HCT116 (cell line): ENCODE data around the gene CMIP. TPM values are rescaled to one million over a fixed set of nuclear protein-coding genes. Genes with fewer than 3 reads are reported as not detected.

Source experiments
- ATAC-seq: fragments of 200-7000 bp; cut with Tn5 transposase; 2 replicates; pipeline ENCODE4 v1.9.1; 2020; ENCODE audit warnings: mild to moderate bottlenecking, moderate library complexity
- BruUV-seq: library from RNA; stranded (reverse); fragments of 400-500 nt; replicated peaks from 2 replicates; lab custom pipeline; 2021; lab: Mats Ljungman, UMichigan
- CTCF ChIA-PET: fragments of 300-600 bp; sonication (Branson Sonifier 250); formaldehyde crosslinking; loops from one replicate; lab custom pipeline; 2021; ENCODE audit warnings: antibody characterized with exemption; lab: Charles Lee
- POLR2A ChIA-PET: fragments of 300-600, 350-600 bp; sonication (Branson Sonifier 250); formaldehyde crosslinking; loops from one replicate; lab custom pipeline; 2021; ENCODE audit warnings: antibody characterized with exemption; lab: Charles Lee
- RAD21 ChIA-PET, 2 experiments: fragments of 300-600 bp; sonication (Branson Sonifier 250); formaldehyde crosslinking; loops; one replicate each; lab custom pipeline; 2023; ENCODE audit warnings: low total read pairs in 2 of 2; ENCODE audit not compliant: uncharacterized antibody in 2 of 2, unreplicated experiment in 2 of 2, low non-redundant PET in 1 of 2; lab: Charles Lee
- DNase-seq: peaks from one replicate; pipeline ENCODE4 v3.0.0-alpha.2; 2010; ENCODE audit warnings: low read depth, low spot score
- H2AFZ ChIP-seq: fragments of 200-600 bp; shearing (Covaris generic), sonication (generic); 2 replicates; pipeline ENCODE4 v1.6.1; 2017; ENCODE audit warnings: low read depth, mixed run types, mixed read lengths, antibody characterized with exemption, low read length; ENCODE audit not compliant: poor library complexity, severe bottlenecking
- H3K27ac ChIP-seq: 2 replicates; pipeline ENCODE4 v1.5.1; 2012; ENCODE audit warnings: low read depth, low read length
- H3K27me3 ChIP-seq: fragments of 200-600 bp; sonication (generic); 2 replicates; pipeline ENCODE4 v1.6.1; 2016; ENCODE audit warnings: mixed run types, low read length, mixed read lengths; ENCODE audit not compliant: insufficient read depth
- H3K36me3 ChIP-seq, 2 experiments: fragments of 200-500 bp in 1 of 2; fragments of 200-600 bp in 1 of 2; sonication (Bioruptor generic) in 1 of 2; sonication (generic) in 1 of 2; 2 replicates each; pipeline versions ENCODE4 v1.5.1 to v1.6.1; 2014 to 2016; ENCODE audit warnings: low read length in 2 of 2, inconsistent platforms in 1 of 2, mixed read lengths in 1 of 2, mixed run types in 1 of 2; ENCODE audit not compliant: insufficient read depth in 2 of 2, control insufficient read depth in 1 of 2
- H3K4me1 ChIP-seq, 2 experiments: fragments of 200-600 bp in 1 of 2; sonication (generic) in 1 of 2; 2 replicates each; pipeline versions ENCODE4 v1.5.1 to v1.6.1; 2012 to 2017; ENCODE audit warnings: low read length in 2 of 2, inconsistent platforms in 1 of 2, mild to moderate bottlenecking in 1 of 2, mixed read lengths in 1 of 2, mixed run types in 1 of 2, moderate library complexity in 1 of 2; ENCODE audit not compliant: insufficient read depth in 2 of 2, control insufficient read depth in 1 of 2
- H3K4me2 ChIP-seq: fragments of 200-600 bp; sonication (generic); 2 replicates; pipeline ENCODE4 v1.6.1; 2017; ENCODE audit warnings: mixed run types, low read length, mixed read lengths
- H3K4me3 ChIP-seq, 2 experiments: fragments of 200-600 bp in 1 of 2; sonication (generic) in 1 of 2; replicated peaks in 1 of 2; 2 replicates each; pipeline ENCODE4 v1.5.1; 2011 to 2016; ENCODE audit warnings: low read length in 2 of 2, control low read depth in 1 of 2, low read depth in 1 of 2, mild to moderate bottlenecking in 1 of 2, mixed read lengths in 1 of 2, mixed run types in 1 of 2
- H3K79me2 ChIP-seq: fragments of 200-600 bp; sonication (generic); 2 replicates; pipeline ENCODE4 v1.6.1; 2017; ENCODE audit warnings: mild to moderate bottlenecking, mixed run types, low read length, moderate library complexity, mixed read lengths; ENCODE audit not compliant: insufficient read depth
- H3K9ac ChIP-seq: fragments of 200-600 bp; sonication (generic); 2 replicates; pipeline ENCODE4 v1.6.1; 2016; ENCODE audit warnings: low read length, mixed read lengths
- H3K9me2 ChIP-seq: fragments of 200-600 bp; sonication (generic), shearing (Covaris generic); 2 replicates; pipeline ENCODE4 v1.6.1; 2017; ENCODE audit warnings: mixed run types, mild to moderate bottlenecking, moderate library complexity; ENCODE audit not compliant: insufficient read depth
- H3K9me3 ChIP-seq, 2 experiments: fragments of 200-500 bp in 1 of 2; fragments of 200-600 bp in 1 of 2; sonication (Bioruptor generic) in 1 of 2; sonication (generic) in 1 of 2; 2 replicates each; pipeline ENCODE4 v1.6.1; 2014 to 2017; ENCODE audit warnings: low read length in 2 of 2, mixed read lengths in 2 of 2, inconsistent platforms in 1 of 2, low read depth in 1 of 2, mild to moderate bottlenecking in 1 of 2, mixed run types in 1 of 2, moderate library complexity in 1 of 2; ENCODE audit not compliant: control insufficient read depth in 1 of 2, insufficient read depth in 1 of 2
- H4K20me1 ChIP-seq: fragments of 200-600 bp; sonication (generic), shearing (Covaris generic); 2 replicates; pipeline ENCODE4 v1.6.1; 2017; ENCODE audit warnings: mixed run types, mild to moderate bottlenecking, moderate library complexity; ENCODE audit not compliant: insufficient read depth
- ATF3 ChIP-seq: IDR thresholded peaks from 2 replicates; pipeline ENCODE4 v1.6.1; 2012
- CBX3 ChIP-seq: IDR thresholded peaks from 2 replicates; pipeline ENCODE4 v1.6.1; 2012; ENCODE audit warnings: low read depth
- EZH2 ChIP-seq: fragments of 200-600 bp; sonication (generic); IDR thresholded peaks from 2 replicates; pipeline ENCODE4 v1.6.1; 2017; ENCODE audit warnings: antibody characterized with exemption, mixed run types
- EZH2phosphoT487 ChIP-seq: fragments of 200-600 bp; IDR thresholded peaks from 2 replicates; pipeline ENCODE4 v1.6.1; 2018; ENCODE audit warnings: antibody characterized with exemption, borderline replicate concordance
- JUND ChIP-seq: IDR thresholded peaks from 2 replicates; pipeline ENCODE4 v1.6.1; 2012
- POLR2A ChIP-seq: IDR thresholded peaks from 2 replicates; pipeline ENCODE4 v1.7.0; 2011; ENCODE audit warnings: borderline replicate concordance; ENCODE audit not compliant: insufficient read depth, insufficient read length; ENCODE audit errors: extremely low read depth
- REST ChIP-seq: IDR thresholded peaks from 2 replicates; pipeline ENCODE4 v1.6.1; 2012; ENCODE audit warnings: low read depth
- SIN3A ChIP-seq: IDR thresholded peaks from 2 replicates; pipeline ENCODE4 v1.6.1; 2012; ENCODE audit warnings: low read depth
- SP1 ChIP-seq: IDR thresholded peaks from 2 replicates; pipeline ENCODE4 v1.6.1; 2012; ENCODE audit warnings: low read depth
- SRF ChIP-seq: IDR thresholded peaks from 2 replicates; pipeline ENCODE4 v1.6.1; 2012; ENCODE audit warnings: low read depth
- TCF7L2 ChIP-seq: IDR thresholded peaks from 2 replicates; pipeline ENCODE4 v1.7.0; 2011; ENCODE audit warnings: borderline replicate concordance, inconsistent platforms; ENCODE audit not compliant: insufficient read depth, insufficient read length; ENCODE audit errors: extremely low read depth
- ZFX ChIP-seq: fragments of 450-650 bp; IDR thresholded peaks from 2 replicates; pipeline ENCODE4 v1.6.1; 2017
- ZNF274 ChIP-seq: fragments of 200-500 bp; sonication (Bioruptor generic); IDR thresholded peaks from 2 replicates; pipeline ENCODE4 v1.6.1; 2014; ENCODE audit warnings: mild to moderate bottlenecking, low read depth, low read length, inconsistent platforms
- intact Hi-C: fragments of 100-400 bp; cut with micrococcal nuclease; formaldehyde crosslinking; loops from 2 replicates; pipeline ENCODE4 v1.10.0; 2022
- total RNA-seq: library from RNA; stranded (reverse); gene quantifications from one replicate; pipeline ENCODE4 v1.2.1, GENCODE V29; 2021; ENCODE audit not compliant: unreplicated experiment

Gene CMIP
- total RNA-seq, 1 experiment from 2014 or later: 64.6 TPM

- TF ChIP-seq ATF3 (no peak), EZH2 (no peak), SRF (no peak), REST (no peak), ZFX (no peak), JUND (no peak)
These were observed 70.1 kb downstream of the CMIP start (continued) for GRCh38 chr16:81514568-81515258.

GRCh38 chr16:81515281-81515680 lies 70.7 kb downstream of the CMIP start:
- Histone ChIP-seq H4K20me1 (no peaks in the 10 kb centered on the region), H3K4me3 (no peak overlapping the region), H3K36me3 (peaks cover 0 to 16% of the 10 kb centered on the region in 2 experiments; a peak in 1 of 4 replicates), H3K27ac (no peak overlapping the region), H3K27me3 (no peaks in the 10 kb centered on the region), H3K9me3 (peaks cover 0 to 4% of the 10 kb centered on the region in 2 experiments; a peak in 1 of 4 replicates), H3K9ac (no peak overlapping the region), H3K4me1 (peaks cover 42 to 95% of the 10 kb centered on the region in 2 experiments), H3K79me2 (peaks cover 95% of the 10 kb centered on the region), H2AFZ (no peak overlapping the region), H3K9me2 (no peaks in the 10 kb centered on the region), H3K4me2 (no peak overlapping the region)
- POLR2A ChIA-PET: no interaction called here
- ATAC-seq (no peak), DNase-seq (no peak)
- RAD21 ChIA-PET: no interaction called here
- CTCF ChIA-PET: no interaction called here
- TF ChIP-seq SP1 (no peak), ZNF274 (no peak), ATF3 (no peak), SIN3A (no peak), CBX3 (no peak), ZFX (no peak), REST (no peak), EZH2phosphoT487 (no peak), POLR2A (no peak), TCF7L2 (no peak), SRF (no peak)
- intact Hi-C loops: no loop called here
- BruUV-seq: no TSS peak
